Measurements from ENCODE around the gene AP5S1. TPM values are rescaled to one million over a fixed set of nuclear protein-coding genes. Genes with fewer than 3 reads are reported as not detected.
A peak's percentile ranks its signal among the peaks of the same experiment; 100 is the strongest.

The AP5S1 gene
- total RNA-seq, 4 donors from 2014 or later, result under 0.01 to 18.6 (median 9.5) TPM

GRCh38 chr20:3814928-3815495 lies 5.3 kb upstream of the AP5S1 start:
- Histone ChIP-seq H3K4me1 (peaks cover 7 to 11% of the 10 kb centered on the region in 2 donors), H3K9me3 (no peaks in the 10 kb centered on the region), H3K4me3 (no peak overlapping the region), H3K27ac (no peak overlapping the region), H3K27me3 (no peaks in the 10 kb centered on the region), H3K36me3 (no peaks in the 10 kb centered on the region)
- intact Hi-C loops (cut with DNase I; ENCODE audit: low total_unique reads), result no loop called here
- no peak for DNase-seq
- no peak for TF ChIP-seq POLR2A (IDR thresholded peaks at IDR 0.05)

- TF ChIP-seq CTCF (IDR thresholded peaks at IDR 0.05) (no peak), POLR2A (IDR thresholded peaks at IDR 0.05) (no peak)
- no peaks in the 10 kb centered on the region for H3K36me3 ChIP-seq
- DNase-seq, result no peak
- no peaks in the 10 kb centered on the region for H3K27me3 ChIP-seq
- H3K9me3 ChIP-seq, result no peaks in the 10 kb centered on the region
- peaks cover 4 to 7% of the 10 kb centered on the region in 2 donors for H3K4me1 ChIP-seq
- intact Hi-C loops (cut with DNase I; ENCODE audit: low total_unique reads), result no loop called here
- no peak overlapping the region for H3K27ac ChIP-seq
- no peak overlapping the region for H3K4me3 ChIP-seq
These were observed 4.5 kb upstream of the AP5S1 start for GRCh38 chr20:3815703-3816315.

- DNase-seq, result peak; percentile 73 to 82
- Histone ChIP-seq H3K9me3 (no peaks in the 10 kb centered on the region), H3K27me3 (no peaks in the 10 kb centered on the region), H3K4me1 (peaks cover 0 to 4% of the 10 kb centered on the region in 2 donors), H3K27ac (peak overlapping the region; percentile 98), H3K4me3 (no peak overlapping the region), H3K36me3 (no peaks in the 10 kb centered on the region)
- no peak for TF ChIP-seq POLR2A (IDR thresholded peaks at IDR 0.05)
- TF ChIP-seq CTCF (IDR thresholded peaks at IDR 0.05), result peak; percentile 45 to 73 (median 62)
- intact Hi-C loops (cut with DNase I; ENCODE audit: low total_unique reads), result no loop called here
These were observed 1.9 kb upstream of the AP5S1 start for GRCh38 chr20:3818155-3819151.

- peak overlapping the region; percentile 98 for H3K27ac ChIP-seq
- H3K4me1 ChIP-seq, result peaks cover 0 to 4% of the 10 kb centered on the region in 2 donors
- TF ChIP-seq CTCF (IDR thresholded peaks at IDR 0.05) (no peak), POLR2A (IDR thresholded peaks at IDR 0.05) (no peak)
- no peaks in the 10 kb centered on the region for H3K9me3 ChIP-seq
- peak overlapping the region; percentile 72 to 75 for H3K4me3 ChIP-seq
- no peaks in the 10 kb centered on the region for H3K36me3 ChIP-seq
- intact Hi-C loops (cut with DNase I; ENCODE audit: low total_unique reads), result loop anchor here (5.0 kb wide), 1 partner anchor 32 kb away; the partner anchor contains the start of gene CENPB
- DNase-seq, result no peak
- H3K27me3 ChIP-seq, result no peaks in the 10 kb centered on the region
These were observed 818 bp upstream of the AP5S1 start for GRCh38 chr20:3819411-3820047.

Measured in uterus (tissue), 4 donors.